Neural progenitor cell (in vitro differentiated cells): ENCODE measurements around the gene FBXL15.
A peak's percentile ranks its signal among the peaks of the same experiment; 100 is the strongest.

ENCODE experiments used
- EZH2 ChIP-seq: fragments of 200-600 bp; sonication (generic); IDR thresholded peaks from 2 replicates; pipeline ENCODE4 v1.6.1; 2017; ENCODE audit warnings: antibody characterized with exemption, mild to moderate bottlenecking, moderate library complexity
- EZH2phosphoT487 ChIP-seq: fragments of 200-600 bp; sonication (generic); IDR thresholded peaks from 2 replicates; pipeline ENCODE4 v1.6.1; 2017; ENCODE audit warnings: antibody characterized with exemption
- TF ChIP-seq, protein P1 (sequence below): fragments of 200-600 bp; sonication (generic); IDR thresholded peaks from 2 replicates; pipeline ENCODE4 v1.5.1; 2017; ENCODE audit warnings: antibody characterized with exemption, mild to moderate bottlenecking

DNA sequence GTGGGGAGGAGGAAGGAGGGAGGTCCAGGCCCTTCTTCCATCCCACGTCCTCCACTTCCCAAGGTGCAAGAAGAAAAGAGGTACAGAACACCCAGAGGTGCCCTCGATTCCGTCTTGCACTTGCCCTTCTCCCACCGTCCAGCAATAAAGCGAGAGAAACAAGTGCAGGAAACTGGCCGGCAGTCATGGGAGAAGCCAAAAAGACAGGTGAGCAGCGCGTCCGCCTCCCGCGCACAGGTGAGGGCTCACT is 29.4 kb downstream of the FBXL15 start:
- TF ChIP-seq, protein P1, sequence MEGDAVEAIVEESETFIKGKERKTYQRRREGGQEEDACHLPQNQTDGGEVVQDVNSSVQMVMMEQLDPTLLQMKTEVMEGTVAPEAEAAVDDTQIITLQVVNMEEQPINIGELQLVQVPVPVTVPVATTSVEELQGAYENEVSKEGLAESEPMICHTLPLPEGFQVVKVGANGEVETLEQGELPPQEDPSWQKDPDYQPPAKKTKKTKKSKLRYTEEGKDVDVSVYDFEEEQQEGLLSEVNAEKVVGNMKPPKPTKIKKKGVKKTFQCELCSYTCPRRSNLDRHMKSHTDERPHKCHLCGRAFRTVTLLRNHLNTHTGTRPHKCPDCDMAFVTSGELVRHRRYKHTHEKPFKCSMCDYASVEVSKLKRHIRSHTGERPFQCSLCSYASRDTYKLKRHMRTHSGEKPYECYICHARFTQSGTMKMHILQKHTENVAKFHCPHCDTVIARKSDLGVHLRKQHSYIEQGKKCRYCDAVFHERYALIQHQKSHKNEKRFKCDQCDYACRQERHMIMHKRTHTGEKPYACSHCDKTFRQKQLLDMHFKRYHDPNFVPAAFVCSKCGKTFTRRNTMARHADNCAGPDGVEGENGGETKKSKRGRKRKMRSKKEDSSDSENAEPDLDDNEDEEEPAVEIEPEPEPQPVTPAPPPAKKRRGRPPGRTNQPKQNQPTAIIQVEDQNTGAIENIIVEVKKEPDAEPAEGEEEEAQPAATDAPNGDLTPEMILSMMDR: no peak
- no peak for TF ChIP-seq EZH2
- TF ChIP-seq EZH2phosphoT487: peak; percentile 11
